ENCODE measurements around the gene MDN1.

The MDN1 gene

DNA sequence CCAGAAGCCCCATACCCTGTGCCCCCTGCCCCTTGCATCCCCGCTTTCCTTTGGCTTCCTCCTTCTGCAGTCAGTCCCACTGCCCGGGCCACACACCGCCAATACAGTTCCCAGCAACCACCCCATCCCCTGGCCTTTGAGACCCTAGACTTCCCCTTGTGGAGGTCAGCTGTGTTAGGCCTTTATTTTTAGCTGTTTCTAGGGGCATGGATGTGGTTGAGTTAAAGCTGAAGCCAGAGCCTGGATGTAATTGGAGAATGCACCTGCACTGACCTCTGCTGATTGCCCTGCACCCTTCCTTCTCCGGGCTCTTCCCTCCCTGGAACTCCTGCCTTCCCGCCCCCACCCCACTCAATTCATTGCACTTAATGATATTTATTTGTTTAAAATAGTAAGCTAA lies 214.9 kb downstream of the MDN1 start:
- no peak for TF ChIP-seq CSDC2 (CRISPR knock-in tag; IDR thresholded peaks at IDR 0.05)
- no peak for TF ChIP-seq ZFP30 (CRISPR knock-in tag; IDR thresholded peaks at IDR 0.05)
- no peak for TF ChIP-seq ZNF70 (CRISPR knock-in tag; IDR thresholded peaks at IDR 0.05)
- TF ChIP-seq ISL1 (CRISPR knock-in tag; IDR thresholded peaks at IDR 0.05) = no peak
- TF ChIP-seq, protein P1, sequence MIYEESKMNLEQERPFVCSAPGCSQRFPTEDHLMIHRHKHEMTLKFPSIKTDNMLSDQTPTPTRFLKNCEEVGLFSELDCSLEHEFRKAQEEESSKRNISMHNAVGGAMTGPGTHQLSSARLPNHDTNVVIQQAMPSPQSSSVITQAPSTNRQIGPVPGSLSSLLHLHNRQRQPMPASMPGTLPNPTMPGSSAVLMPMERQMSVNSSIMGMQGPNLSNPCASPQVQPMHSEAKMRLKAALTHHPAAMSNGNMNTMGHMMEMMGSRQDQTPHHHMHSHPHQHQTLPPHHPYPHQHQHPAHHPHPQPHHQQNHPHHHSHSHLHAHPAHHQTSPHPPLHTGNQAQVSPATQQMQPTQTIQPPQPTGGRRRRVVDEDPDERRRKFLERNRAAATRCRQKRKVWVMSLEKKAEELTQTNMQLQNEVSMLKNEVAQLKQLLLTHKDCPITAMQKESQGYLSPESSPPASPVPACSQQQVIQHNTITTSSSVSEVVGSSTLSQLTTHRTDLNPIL (CRISPR knock-in tag; IDR thresholded peaks at IDR 0.05; ENCODE audit: low read depth) = no peak
- no peak for TF ChIP-seq TSHZ2 (CRISPR knock-in tag; IDR thresholded peaks at IDR 0.05)
- no peak for TF ChIP-seq ZNF8 (CRISPR knock-in tag; IDR thresholded peaks at IDR 0.05)
- TF ChIP-seq RARB (CRISPR knock-in tag; IDR thresholded peaks at IDR 0.05) = no peak
- TF ChIP-seq ZNF565 (CRISPR knock-in tag; conservative IDR thresholded peaks at IDR 0.05; ENCODE audit: low read depth) = no peak
- no peak for TF ChIP-seq ESRRG (CRISPR knock-in tag; IDR thresholded peaks at IDR 0.05)
- TF ChIP-seq, protein P2, sequence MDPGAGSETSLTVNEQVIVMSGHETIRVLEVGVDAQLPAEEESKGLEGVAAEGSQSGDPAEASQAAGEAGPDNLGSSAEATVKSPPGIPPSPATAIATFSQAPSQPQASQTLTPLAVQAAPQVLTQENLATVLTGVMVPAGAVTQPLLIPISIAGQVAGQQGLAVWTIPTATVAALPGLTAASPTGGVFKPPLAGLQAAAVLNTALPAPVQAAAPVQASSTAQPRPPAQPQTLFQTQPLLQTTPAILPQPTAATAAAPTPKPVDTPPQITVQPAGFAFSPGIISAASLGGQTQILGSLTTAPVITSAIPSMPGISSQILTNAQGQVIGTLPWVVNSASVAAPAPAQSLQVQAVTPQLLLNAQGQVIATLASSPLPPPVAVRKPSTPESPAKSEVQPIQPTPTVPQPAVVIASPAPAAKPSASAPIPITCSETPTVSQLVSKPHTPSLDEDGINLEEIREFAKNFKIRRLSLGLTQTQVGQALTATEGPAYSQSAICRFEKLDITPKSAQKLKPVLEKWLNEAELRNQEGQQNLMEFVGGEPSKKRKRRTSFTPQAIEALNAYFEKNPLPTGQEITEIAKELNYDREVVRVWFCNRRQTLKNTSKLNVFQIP (CRISPR knock-in tag; IDR thresholded peaks at IDR 0.05; ENCODE audit: borderline replicate concordance, low read depth) = no peak
- no peak for ATAC-seq

GRCh38 chr6:89602166-89602565 lies 217.4 kb downstream of the MDN1 start:
- ATAC-seq = no peak
- no peak for TF ChIP-seq ISL1 (CRISPR knock-in tag; IDR thresholded peaks at IDR 0.05)
- TF ChIP-seq, protein P3, sequence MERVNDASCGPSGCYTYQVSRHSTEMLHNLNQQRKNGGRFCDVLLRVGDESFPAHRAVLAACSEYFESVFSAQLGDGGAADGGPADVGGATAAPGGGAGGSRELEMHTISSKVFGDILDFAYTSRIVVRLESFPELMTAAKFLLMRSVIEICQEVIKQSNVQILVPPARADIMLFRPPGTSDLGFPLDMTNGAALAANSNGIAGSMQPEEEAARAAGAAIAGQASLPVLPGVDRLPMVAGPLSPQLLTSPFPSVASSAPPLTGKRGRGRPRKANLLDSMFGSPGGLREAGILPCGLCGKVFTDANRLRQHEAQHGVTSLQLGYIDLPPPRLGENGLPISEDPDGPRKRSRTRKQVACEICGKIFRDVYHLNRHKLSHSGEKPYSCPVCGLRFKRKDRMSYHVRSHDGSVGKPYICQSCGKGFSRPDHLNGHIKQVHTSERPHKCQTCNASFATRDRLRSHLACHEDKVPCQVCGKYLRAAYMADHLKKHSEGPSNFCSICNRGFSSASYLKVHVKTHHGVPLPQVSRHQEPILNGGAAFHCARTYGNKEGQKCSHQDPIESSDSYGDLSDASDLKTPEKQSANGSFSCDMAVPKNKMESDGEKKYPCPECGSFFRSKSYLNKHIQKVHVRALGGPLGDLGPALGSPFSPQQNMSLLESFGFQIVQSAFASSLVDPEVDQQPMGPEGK (CRISPR knock-in tag; IDR thresholded peaks at IDR 0.05; ENCODE audit: borderline replicate concordance) = no peak
- no peak for TF ChIP-seq ZFP30 (CRISPR knock-in tag; IDR thresholded peaks at IDR 0.05)
- no peak for TF ChIP-seq ZNF565 (CRISPR knock-in tag; conservative IDR thresholded peaks at IDR 0.05; ENCODE audit: low read depth)
- no peak for TF ChIP-seq ZFP3 (CRISPR knock-in tag; IDR thresholded peaks at IDR 0.05)
- TF ChIP-seq CSDC2 (CRISPR knock-in tag; IDR thresholded peaks at IDR 0.05) = no peak
- TF ChIP-seq, protein P2 (CRISPR knock-in tag; IDR thresholded peaks at IDR 0.05; ENCODE audit: borderline replicate concordance, low read depth) = no peak

GRCh38 chr6:89599727-89600126 lies 219.9 kb downstream of the MDN1 start:
- ATAC-seq = no peak
- no peak for TF ChIP-seq OSR1 (CRISPR knock-in tag; IDR thresholded peaks at IDR 0.05)
- TF ChIP-seq TOX (CRISPR knock-in tag; IDR thresholded peaks at IDR 0.05; ENCODE audit: borderline replicate concordance) = no peak
- TF ChIP-seq SNAI2 (CRISPR knock-in tag; IDR thresholded peaks at IDR 0.05) = no peak
- no peak for TF ChIP-seq CSDC2 (CRISPR knock-in tag; IDR thresholded peaks at IDR 0.05)
- TF ChIP-seq, protein P3 (CRISPR knock-in tag; IDR thresholded peaks at IDR 0.05; ENCODE audit: borderline replicate concordance) = no peak
- no peak for TF ChIP-seq ESRRG (CRISPR knock-in tag; IDR thresholded peaks at IDR 0.05)
- TF ChIP-seq, protein P2 (CRISPR knock-in tag; IDR thresholded peaks at IDR 0.05; ENCODE audit: borderline replicate concordance, low read depth) = no peak
- no peak for TF ChIP-seq ARNTL (CRISPR knock-in tag; IDR thresholded peaks at IDR 0.05; ENCODE audit: borderline replicate concordance, low read depth)
- TF ChIP-seq ISL1 (CRISPR knock-in tag; IDR thresholded peaks at IDR 0.05) = no peak
- TF ChIP-seq, protein P4, sequence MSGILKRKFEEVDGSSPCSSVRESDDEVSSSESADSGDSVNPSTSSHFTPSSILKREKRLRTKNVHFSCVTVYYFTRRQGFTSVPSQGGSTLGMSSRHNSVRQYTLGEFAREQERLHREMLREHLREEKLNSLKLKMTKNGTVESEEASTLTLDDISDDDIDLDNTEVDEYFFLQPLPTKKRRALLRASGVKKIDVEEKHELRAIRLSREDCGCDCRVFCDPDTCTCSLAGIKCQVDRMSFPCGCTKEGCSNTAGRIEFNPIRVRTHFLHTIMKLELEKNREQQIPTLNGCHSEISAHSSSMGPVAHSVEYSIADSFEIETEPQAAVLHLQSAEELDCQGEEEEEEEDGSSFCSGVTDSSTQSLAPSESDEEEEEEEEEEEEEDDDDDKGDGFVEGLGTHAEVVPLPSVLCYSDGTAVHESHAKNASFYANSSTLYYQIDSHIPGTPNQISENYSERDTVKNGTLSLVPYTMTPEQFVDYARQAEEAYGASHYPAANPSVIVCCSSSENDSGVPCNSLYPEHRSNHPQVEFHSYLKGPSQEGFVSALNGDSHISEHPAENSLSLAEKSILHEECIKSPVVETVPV (CRISPR knock-in tag; IDR thresholded peaks at IDR 0.05) = no peak
- no peak for TF ChIP-seq TSHZ2 (CRISPR knock-in tag; IDR thresholded peaks at IDR 0.05)
- no peak for TF ChIP-seq ZNF70 (CRISPR knock-in tag; IDR thresholded peaks at IDR 0.05)
- no peak for TF ChIP-seq ZNF565 (CRISPR knock-in tag; conservative IDR thresholded peaks at IDR 0.05; ENCODE audit: low read depth)
